AG04450 (cell line): ENCODE data around the gene KCNJ6. TPM values are rescaled to one million over a fixed set of nuclear protein-coding genes. Genes with fewer than 3 reads are reported as not detected.

Experiments
- CTCF ChIA-PET: fragments of 300-600, 350-600 bp; formaldehyde crosslinking; extraction: SDS; loops from one replicate; lab custom pipeline; 2022; ENCODE audit warnings: antibody characterized with exemption, inconsistent platforms; lab: Charles Lee
- POLR2A ChIA-PET: fragments of 350-600 bp; formaldehyde crosslinking; extraction: SDS; loops from one replicate; lab custom pipeline; 2021; ENCODE audit warnings: antibody characterized with exemption, inconsistent platforms; lab: Yijun Ruan, JAX
- DNase-seq: peaks from one replicate; pipeline ENCODE4 v3.0.0-alpha.2; 2011; ENCODE audit warnings: low read depth, low spot score
- H3K27ac ChIP-seq: one replicate; pipeline ENCODE4 v1.5.1; 2012; ENCODE audit warnings: low read depth, low read length, control low read depth
- H3K27me3 ChIP-seq: one replicate; pipeline ENCODE4 v1.6.0; 2012; ENCODE audit warnings: low read length; ENCODE audit not compliant: control insufficient read depth, insufficient read depth
- H3K4me3 ChIP-seq: 2 replicates; pipeline ENCODE4 v1.5.1; 2011; ENCODE audit warnings: mild to moderate bottlenecking, low read depth, low read length, control low read depth
- H3K9me3 ChIP-seq: 2 replicates; pipeline ENCODE4 v1.5.1; 2012; ENCODE audit warnings: low read length; ENCODE audit not compliant: control insufficient read depth, insufficient read depth
- polyA plus RNA-seq: library from polyadenylated mRNA; depleted of rRNA; stranded (reverse); fragments of >200 nt; gene quantifications from 2 replicates; pipeline ENCODE4 v1.2.3, GENCODE V29; 2011
- TF ChIP-seq, protein P1 (sequence below): IDR thresholded peaks from 2 replicates; pipeline ENCODE4 v1.5.1; 2011; ENCODE audit warnings: low read depth, low read length, control low read depth, inconsistent platforms

The KCNJ6 gene
- polyA plus RNA-seq, 1 experiment = 0.02 TPM

DNA sequence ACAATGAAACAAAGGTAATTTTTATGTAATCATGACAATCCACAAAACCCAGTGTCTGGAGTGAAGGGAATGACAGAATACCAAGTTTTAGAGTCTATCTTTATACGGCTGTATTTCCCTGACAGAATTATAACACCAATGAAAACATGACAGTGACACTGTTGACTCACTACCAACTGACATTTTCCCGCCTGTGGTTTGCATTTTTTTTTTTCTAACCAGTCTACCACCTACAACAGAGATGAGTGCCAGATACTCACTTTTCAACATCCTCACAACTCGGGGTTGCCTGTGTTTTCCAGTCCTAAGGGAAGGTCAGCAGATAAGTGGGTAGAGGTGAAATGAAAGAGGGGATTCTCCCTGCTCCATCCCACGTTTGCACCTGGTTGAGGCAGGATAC lies 118.9 kb downstream of the KCNJ6 start:
- ChIA-PET POLR2A (no interaction called here), CTCF (no interaction called here)
- TF ChIP-seq, protein P1, sequence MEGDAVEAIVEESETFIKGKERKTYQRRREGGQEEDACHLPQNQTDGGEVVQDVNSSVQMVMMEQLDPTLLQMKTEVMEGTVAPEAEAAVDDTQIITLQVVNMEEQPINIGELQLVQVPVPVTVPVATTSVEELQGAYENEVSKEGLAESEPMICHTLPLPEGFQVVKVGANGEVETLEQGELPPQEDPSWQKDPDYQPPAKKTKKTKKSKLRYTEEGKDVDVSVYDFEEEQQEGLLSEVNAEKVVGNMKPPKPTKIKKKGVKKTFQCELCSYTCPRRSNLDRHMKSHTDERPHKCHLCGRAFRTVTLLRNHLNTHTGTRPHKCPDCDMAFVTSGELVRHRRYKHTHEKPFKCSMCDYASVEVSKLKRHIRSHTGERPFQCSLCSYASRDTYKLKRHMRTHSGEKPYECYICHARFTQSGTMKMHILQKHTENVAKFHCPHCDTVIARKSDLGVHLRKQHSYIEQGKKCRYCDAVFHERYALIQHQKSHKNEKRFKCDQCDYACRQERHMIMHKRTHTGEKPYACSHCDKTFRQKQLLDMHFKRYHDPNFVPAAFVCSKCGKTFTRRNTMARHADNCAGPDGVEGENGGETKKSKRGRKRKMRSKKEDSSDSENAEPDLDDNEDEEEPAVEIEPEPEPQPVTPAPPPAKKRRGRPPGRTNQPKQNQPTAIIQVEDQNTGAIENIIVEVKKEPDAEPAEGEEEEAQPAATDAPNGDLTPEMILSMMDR = no peak
- Histone ChIP-seq H3K27me3 (no peaks in the 10 kb centered on the region), H3K9me3 (no peaks in the 10 kb centered on the region), H3K27ac (no peak overlapping the region), H3K4me3 (no peak overlapping the region)
- DNase-seq = no peak

DNA sequence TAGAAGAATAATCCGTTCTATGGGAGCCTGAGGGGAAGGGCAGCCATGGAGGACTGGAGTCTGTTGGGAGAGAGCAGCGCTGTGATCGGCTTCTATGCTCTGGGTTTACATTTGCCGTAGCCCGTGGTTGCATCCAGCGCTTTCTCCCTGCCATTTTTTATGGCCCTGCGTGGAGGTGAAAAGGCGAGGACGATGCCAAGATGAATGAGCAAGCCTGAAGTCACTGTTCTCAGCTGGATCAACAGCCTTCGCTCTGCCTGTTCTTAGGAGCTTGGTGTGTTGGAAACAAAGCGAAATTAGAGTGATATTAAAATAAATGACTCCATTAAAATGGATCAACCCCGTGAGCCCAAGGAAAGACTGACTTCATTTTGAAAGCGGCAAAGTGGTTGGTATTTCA lies 120.2 kb downstream of the KCNJ6 start:
- Histone ChIP-seq H3K9me3 (no peaks in the 10 kb centered on the region), H3K4me3 (no peak overlapping the region), H3K27me3 (no peaks in the 10 kb centered on the region), H3K27ac (no peak overlapping the region)
- DNase-seq = no peak
- TF ChIP-seq, protein P1 = no peak
- ChIA-PET CTCF (no interaction called here), POLR2A (no interaction called here)

DNA sequence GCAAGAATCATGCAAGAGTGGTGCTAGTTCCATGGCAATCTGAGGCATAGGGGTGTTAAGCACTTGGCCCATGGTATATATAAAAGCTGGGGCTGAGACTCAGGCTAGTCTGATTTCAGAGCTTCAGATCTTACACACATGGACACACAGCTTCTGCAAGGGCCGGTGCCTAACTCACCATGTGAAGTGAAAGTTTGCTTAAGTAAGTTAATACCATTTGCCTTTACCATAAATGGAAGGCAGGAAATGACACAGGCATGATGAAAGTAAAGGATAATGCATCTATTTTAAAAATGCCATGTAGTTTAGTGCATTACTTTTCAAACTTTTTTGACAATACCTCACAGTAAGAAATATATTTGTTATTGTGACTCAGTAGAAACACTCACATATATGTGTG lies 122.6 kb downstream of the KCNJ6 start:
- TF ChIP-seq, protein P1 = no peak
- no peak overlapping the region for H3K27ac ChIP-seq
- POLR2A ChIA-PET = interaction anchor here (1.0 kb wide), 1 partner anchor 62 kb away, joined by 3 read pairs; no protein-coding TSS in a partner anchor

DNA sequence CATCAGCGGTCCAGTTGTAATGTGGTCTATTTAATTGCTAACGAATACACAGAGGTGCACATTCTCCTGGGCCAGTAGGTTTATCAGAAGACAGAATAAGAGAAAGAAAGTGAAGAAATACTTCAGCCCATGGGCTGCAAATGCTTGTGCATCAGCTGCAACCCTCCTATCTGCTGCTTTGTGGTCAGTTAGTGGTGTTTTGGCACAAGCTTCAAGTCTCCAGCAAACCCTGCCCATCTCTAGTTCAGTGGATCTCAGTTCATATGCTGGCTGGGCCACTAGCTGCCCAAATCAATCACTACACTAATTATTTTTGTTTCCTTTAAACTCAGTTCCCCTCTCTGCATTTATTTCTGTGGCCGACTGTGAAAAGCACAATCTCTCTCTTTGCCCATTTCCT lies 124.2 kb downstream of the KCNJ6 start:
- POLR2A ChIA-PET = no interaction called here
- Histone ChIP-seq H3K4me3 (no peak overlapping the region), H3K27me3 (no peaks in the 10 kb centered on the region), H3K27ac (no peak overlapping the region), H3K9me3 (peaks cover 4% of the 10 kb centered on the region; the same call in 1 of the 2 replicates)
- DNase-seq = no peak
- TF ChIP-seq, protein P1 = no peak
- CTCF ChIA-PET = no interaction called here

More for the DNA sequence above, 122.6 kb downstream of the KCNJ6 start:
- Histone ChIP-seq H3K27me3 (no peaks in the 10 kb centered on the region), H3K4me3 (no peak overlapping the region), H3K9me3 (peaks cover under 1% of the 10 kb centered on the region; the same call in 1 of the 2 replicates)
- no peak for DNase-seq
- CTCF ChIA-PET = interaction anchor here (1.0 kb wide), 1 partner anchor 15 kb away, joined by 3 read pairs; no protein-coding TSS in a partner anchor

DNA sequence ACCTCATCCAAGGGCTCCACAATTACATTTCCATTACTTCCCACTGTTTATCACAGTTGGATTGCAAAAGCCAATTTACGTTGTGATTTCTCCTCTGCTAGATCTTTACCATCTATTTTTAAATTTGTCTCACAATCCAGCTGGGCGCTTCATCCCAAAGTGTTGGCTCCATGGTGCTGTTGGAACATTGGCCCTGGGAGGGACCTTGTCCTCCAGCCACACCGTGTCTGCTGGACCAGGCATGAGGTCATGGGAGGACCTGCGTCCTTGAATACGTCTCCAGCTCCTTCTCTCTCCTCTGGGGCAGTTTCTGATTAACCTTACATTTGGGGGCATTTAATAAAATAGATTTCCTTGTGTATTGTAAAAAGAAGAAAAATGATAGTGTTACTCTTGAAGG lies 125.4 kb downstream of the KCNJ6 start:
- DNase-seq = no peak
- H3K9me3 ChIP-seq = peaks cover 4% of the 10 kb centered on the region; the same call in 1 of the 2 replicates
- H3K4me3 ChIP-seq = no peak overlapping the region
- ChIA-PET CTCF (interaction anchor here (1.2 kb wide), 1 partner anchor 16 kb away, joined by 5 read pairs; no protein-coding TSS in a partner anchor), POLR2A (no interaction called here)
- no peak overlapping the region for H3K27ac ChIP-seq
- no peaks in the 10 kb centered on the region for H3K27me3 ChIP-seq
- TF ChIP-seq, protein P1 = no peak
